ENCODE results near the gene CRADD. TPM values are rescaled to one million over a fixed set of nuclear protein-coding genes. Genes with fewer than 3 reads are reported as not detected.

The CRADD gene
- polyA plus RNA-seq, 1 of the 3 experiments (the other 2 are of a cell fraction): 13.6 TPM

- 44% methylated on average over 9 of the region's 9 CpGs for WGBS (ENCODE audit: low lambda C conversion rate)
- peak overlapping the region in 1 of 2 experiments; percentile 16; a peak in 2 of 4 replicates for H3K4me3 ChIP-seq (ENCODE audit: low read depth in 2 of 2, low read length in 1 of 2)
- POLR2A ChIA-PET: interaction anchor here (0.6 to 1.2 kb wide), 3 partner anchors 32 to 105 kb away, joined by 3 to 4 read pairs (median 3); no protein-coding TSS in a partner anchor
- no peaks in the 10 kb centered on the region for H3K36me3 ChIP-seq (replicated peaks in 1 of 2; ENCODE audit: control insufficient read depth in 1 of 2, insufficient read depth in 2 of 2, low read length in 1 of 2)
- no peaks in the 10 kb centered on the region for H3K27me3 ChIP-seq (ENCODE audit: insufficient read depth)
- H3K4me2 ChIP-seq: peak overlapping the region; percentile 66
- peaks cover 32 to 56% of the 10 kb centered on the region in 2 experiments for H3K4me1 ChIP-seq (ENCODE audit: control insufficient read depth in 1 of 2, insufficient read depth in 2 of 2, low read depth in 1 of 2, low read length in 1 of 2)
- H3K79me2 ChIP-seq (ENCODE audit: insufficient read depth): no peaks in the 10 kb centered on the region
- no peaks in the 10 kb centered on the region for H4K20me1 ChIP-seq (ENCODE audit: insufficient read depth)
- no peak overlapping the region for H2AFZ ChIP-seq (ENCODE audit: low read depth)
- CTCF ChIA-PET: interaction anchor here (0.7 to 3.0 kb wide), 8 partner anchors 16 to 318 kb away, joined by 3 to 18 read pairs (median 6); no protein-coding TSS in a partner anchor
- peak overlapping the region; percentile 94 to 99 for H3K27ac ChIP-seq (ENCODE audit: low read depth in 2 of 2, low read length in 1 of 2)
- DNase-seq: peak; percentile 39
- TF ChIP-seq EP300 (IDR thresholded peaks at IDR 0.05; ENCODE audit: borderline replicate concordance in 1 of 2, low read depth in 1 of 2, low read length in 1 of 2) (peak in 1 of 2 experiments; percentile 81; a peak in 2 of 4 replicates), RCOR1 (IDR thresholded peaks at IDR 0.05; ENCODE audit: low read length) (no peak; the same call in 1 of the 2 replicates), USF2 (IDR thresholded peaks at IDR 0.05; ENCODE audit: borderline replicate concordance, low read depth, low read length) (no peak), MAX (IDR thresholded peaks at IDR 0.05; ENCODE audit: low read depth) (no peak), REST (IDR thresholded peaks at IDR 0.05; ENCODE audit: low read depth, low read length) (no peak), PBX3 (IDR thresholded peaks at IDR 0.05) (peak; percentile 55), MXI1 (IDR thresholded peaks at IDR 0.05; ENCODE audit: low read depth, low read length) (peak; percentile 95), TEAD4 (IDR thresholded peaks at IDR 0.05; ENCODE audit: borderline replicate concordance, insufficient read depth) (no peak), SMC3 (IDR thresholded peaks at IDR 0.05; ENCODE audit: low read depth, low read length) (no peak), TCF12 (IDR thresholded peaks at IDR 0.05) (peak; percentile 50; the same call in 1 of the 2 replicates), EZH2phosphoT487 (IDR thresholded peaks at IDR 0.05; ENCODE audit: borderline replicate concordance, low read depth) (no peak), RXRA (IDR thresholded peaks at IDR 0.05; ENCODE audit: borderline replicate concordance, low read depth) (no peak), USF1 (IDR thresholded peaks at IDR 0.05; ENCODE audit: borderline replicate concordance, low read depth) (no peak), NFIC (IDR thresholded peaks at IDR 0.05; ENCODE audit: borderline replicate concordance) (no peak), GATA2 (CRISPR knock-in tag; IDR thresholded peaks at IDR 0.05) (0 out of 2 replicates have a peak, but pooled peaks have one; percentile 19), RAD21 (IDR thresholded peaks at IDR 0.05; ENCODE audit: low read length) (peak; percentile 5; the same call in 1 of the 2 replicates), POLR2AphosphoS5 (IDR thresholded peaks at IDR 0.05; ENCODE audit: low read depth, low read length) (no peak), FOXM1 (IDR thresholded peaks at IDR 0.05; ENCODE audit: low read depth) (no peak), CHD2 (IDR thresholded peaks at IDR 0.05; ENCODE audit: low read length, partially characterized antibody) (peak; percentile 42), FOXJ3 (CRISPR knock-in tag; IDR thresholded peaks at IDR 0.05) (peak; percentile 82), GABPA (IDR thresholded peaks at IDR 0.05; ENCODE audit: low read depth) (no peak), YY1 (IDR thresholded peaks at IDR 0.05; ENCODE audit: low read depth) (no peak), FOSL2 (IDR thresholded peaks at IDR 0.05; ENCODE audit: borderline replicate concordance, low read depth) (no peak)
- peak overlapping the region; percentile 73 for H3K9ac ChIP-seq
- peaks cover 61% of the 10 kb centered on the region for H3F3A ChIP-seq (replicated peaks; ENCODE audit: insufficient read depth)
- no peaks in the 10 kb centered on the region for H3K9me2 ChIP-seq
- H3K9me3 ChIP-seq: no peaks in the 10 kb centered on the region
These were observed 106.7 kb downstream of the CRADD start for GRCh38 chr12:93783832-93784231.
